ENCODE results near the gene PRR7.

Gene PRR7

DNA sequence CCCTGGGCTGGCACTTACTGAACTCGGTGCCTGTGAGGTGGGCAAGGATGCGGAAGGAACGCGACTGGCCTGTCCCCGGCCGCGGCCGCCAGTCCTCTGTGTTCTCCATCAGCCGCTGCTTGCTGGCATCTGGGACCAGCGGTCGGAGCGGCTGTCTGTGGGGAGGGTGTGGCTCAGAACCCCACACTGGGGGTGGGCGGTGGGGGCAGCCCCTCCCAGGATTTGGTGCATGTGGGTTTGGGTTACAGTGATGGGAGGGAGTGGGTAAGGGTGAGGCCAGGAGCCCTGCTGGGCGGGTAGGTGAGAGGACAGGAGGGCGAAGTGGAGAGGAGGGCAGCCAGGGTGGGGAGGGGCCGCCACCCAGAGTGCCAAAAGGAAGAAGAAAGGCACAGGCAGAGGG is 44.4 kb downstream of the PRR7 start:
- TF ChIP-seq TCF12 (IDR thresholded peaks at IDR 0.05; ENCODE audit: low read depth): no peak
- no peak for TF ChIP-seq TAF1 (IDR thresholded peaks at IDR 0.05; ENCODE audit: low read depth)
- no peak for TF ChIP-seq CEBPB (IDR thresholded peaks at IDR 0.05)
- no peak for TF ChIP-seq FOXM1 (IDR thresholded peaks at IDR 0.05; ENCODE audit: borderline replicate concordance, low read depth)
- no peak for TF ChIP-seq YY1 (IDR thresholded peaks at IDR 0.05; ENCODE audit: low read depth)
- TF ChIP-seq, protein P1, sequence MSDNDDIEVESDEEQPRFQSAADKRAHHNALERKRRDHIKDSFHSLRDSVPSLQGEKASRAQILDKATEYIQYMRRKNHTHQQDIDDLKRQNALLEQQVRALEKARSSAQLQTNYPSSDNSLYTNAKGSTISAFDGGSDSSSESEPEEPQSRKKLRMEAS (IDR thresholded peaks at IDR 0.05): no peak

DNA sequence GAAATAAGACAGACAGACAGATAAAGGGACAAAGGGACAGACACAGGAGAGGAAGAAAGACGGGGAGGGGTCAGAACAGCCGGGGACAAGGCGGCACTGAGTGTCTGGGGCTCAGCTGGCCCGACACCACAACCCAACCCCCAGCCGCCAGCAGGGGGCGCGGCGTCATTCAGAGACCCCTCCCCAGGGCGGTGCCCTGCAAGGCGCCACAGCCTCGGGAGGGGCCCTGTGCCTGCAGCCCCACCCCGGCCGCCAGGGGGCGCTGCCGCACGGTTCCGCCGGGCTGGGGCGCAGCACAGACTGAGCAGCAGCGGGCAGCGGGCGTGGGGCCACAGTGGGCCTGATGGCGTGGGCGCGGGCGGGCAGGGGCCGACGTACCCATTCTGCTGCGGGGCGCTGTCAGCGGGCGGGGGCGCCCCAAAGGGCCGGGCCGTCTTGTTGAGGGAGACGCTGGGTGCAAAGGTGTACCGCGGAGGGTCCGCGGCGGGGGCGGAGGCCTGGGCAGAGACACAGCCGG is 44.9 kb downstream of the PRR7 start:
- TF ChIP-seq, protein P2, sequence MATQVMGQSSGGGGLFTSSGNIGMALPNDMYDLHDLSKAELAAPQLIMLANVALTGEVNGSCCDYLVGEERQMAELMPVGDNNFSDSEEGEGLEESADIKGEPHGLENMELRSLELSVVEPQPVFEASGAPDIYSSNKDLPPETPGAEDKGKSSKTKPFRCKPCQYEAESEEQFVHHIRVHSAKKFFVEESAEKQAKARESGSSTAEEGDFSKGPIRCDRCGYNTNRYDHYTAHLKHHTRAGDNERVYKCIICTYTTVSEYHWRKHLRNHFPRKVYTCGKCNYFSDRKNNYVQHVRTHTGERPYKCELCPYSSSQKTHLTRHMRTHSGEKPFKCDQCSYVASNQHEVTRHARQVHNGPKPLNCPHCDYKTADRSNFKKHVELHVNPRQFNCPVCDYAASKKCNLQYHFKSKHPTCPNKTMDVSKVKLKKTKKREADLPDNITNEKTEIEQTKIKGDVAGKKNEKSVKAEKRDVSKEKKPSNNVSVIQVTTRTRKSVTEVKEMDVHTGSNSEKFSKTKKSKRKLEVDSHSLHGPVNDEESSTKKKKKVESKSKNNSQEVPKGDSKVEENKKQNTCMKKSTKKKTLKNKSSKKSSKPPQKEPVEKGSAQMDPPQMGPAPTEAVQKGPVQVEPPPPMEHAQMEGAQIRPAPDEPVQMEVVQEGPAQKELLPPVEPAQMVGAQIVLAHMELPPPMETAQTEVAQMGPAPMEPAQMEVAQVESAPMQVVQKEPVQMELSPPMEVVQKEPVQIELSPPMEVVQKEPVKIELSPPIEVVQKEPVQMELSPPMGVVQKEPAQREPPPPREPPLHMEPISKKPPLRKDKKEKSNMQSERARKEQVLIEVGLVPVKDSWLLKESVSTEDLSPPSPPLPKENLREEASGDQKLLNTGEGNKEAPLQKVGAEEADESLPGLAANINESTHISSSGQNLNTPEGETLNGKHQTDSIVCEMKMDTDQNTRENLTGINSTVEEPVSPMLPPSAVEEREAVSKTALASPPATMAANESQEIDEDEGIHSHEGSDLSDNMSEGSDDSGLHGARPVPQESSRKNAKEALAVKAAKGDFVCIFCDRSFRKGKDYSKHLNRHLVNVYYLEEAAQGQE (IDR thresholded peaks at IDR 0.05; ENCODE audit: low read depth): no peak
- TF ChIP-seq EP300 (IDR thresholded peaks at IDR 0.05; ENCODE audit: borderline replicate concordance): no peak
- no peak for TF ChIP-seq NFIC (IDR thresholded peaks at IDR 0.05)
- TF ChIP-seq CEBPB (IDR thresholded peaks at IDR 0.05): no peak
- TF ChIP-seq RAD21 (IDR thresholded peaks at IDR 0.05; ENCODE audit: low read depth): peak; percentile 49; the same call in 1 of the 2 replicates
- TF ChIP-seq TAF1 (IDR thresholded peaks at IDR 0.05; ENCODE audit: low read depth): no peak
- peak; percentile 76 for TF ChIP-seq ZBTB7A (IDR thresholded peaks at IDR 0.05; ENCODE audit: low read depth)
- no peak for TF ChIP-seq TCF12 (IDR thresholded peaks at IDR 0.05; ENCODE audit: low read depth)

DNA sequence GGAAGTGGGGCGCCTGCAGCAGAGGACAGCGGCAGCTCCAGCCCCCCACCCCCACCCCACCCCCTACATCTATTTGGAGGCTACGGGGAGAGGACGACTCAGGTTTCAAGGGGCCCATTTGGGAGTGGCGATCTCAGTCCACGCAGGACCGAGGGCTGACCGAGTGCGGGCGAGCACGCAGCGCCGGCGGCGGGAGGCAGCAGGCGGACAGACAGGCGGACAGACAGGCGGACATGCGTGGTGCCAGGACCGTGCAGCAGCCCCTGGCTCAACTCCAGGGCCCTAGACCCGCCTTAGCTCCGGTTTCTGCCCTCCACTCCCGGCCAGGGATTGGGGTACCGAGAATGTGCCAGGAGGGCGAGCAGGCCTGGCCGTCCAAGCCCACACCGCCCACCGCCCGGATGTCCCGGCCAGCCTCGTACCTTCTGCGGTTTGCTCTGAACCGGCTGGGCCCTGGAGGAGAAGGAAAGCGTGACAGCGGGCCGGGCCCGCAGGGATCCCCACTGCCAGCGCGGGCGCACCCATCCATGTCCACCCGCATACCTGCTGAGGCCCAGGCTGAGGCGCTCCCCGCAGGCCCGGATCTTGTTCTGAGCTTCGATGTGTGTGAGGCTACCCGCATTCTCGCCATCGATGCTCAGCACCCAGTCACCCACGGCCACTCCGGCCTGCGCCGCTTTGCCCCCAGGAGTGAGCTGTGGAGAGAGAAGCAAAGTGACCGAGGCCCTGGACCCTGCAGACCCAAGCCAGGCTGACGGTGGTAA is 45.6 kb downstream of the PRR7 start:
- TF ChIP-seq RAD21 (IDR thresholded peaks at IDR 0.05; ENCODE audit: low read depth): no peak
- TF ChIP-seq, protein P2 (IDR thresholded peaks at IDR 0.05; ENCODE audit: low read depth): no peak
- TF ChIP-seq, protein P1 (IDR thresholded peaks at IDR 0.05): no peak
- TF ChIP-seq FOXM1 (IDR thresholded peaks at IDR 0.05; ENCODE audit: borderline replicate concordance, low read depth): no peak
- TF ChIP-seq TEAD4 (IDR thresholded peaks at IDR 0.05): no peak
- no peak for TF ChIP-seq EP300 (IDR thresholded peaks at IDR 0.05; ENCODE audit: borderline replicate concordance)
- TF ChIP-seq TAF1 (IDR thresholded peaks at IDR 0.05; ENCODE audit: low read depth): no peak
- TF ChIP-seq CEBPB (IDR thresholded peaks at IDR 0.05): no peak
- TF ChIP-seq NFIC (IDR thresholded peaks at IDR 0.05): no peak
- no peak for TF ChIP-seq EGR1 (IDR thresholded peaks at IDR 0.05)

DNA sequence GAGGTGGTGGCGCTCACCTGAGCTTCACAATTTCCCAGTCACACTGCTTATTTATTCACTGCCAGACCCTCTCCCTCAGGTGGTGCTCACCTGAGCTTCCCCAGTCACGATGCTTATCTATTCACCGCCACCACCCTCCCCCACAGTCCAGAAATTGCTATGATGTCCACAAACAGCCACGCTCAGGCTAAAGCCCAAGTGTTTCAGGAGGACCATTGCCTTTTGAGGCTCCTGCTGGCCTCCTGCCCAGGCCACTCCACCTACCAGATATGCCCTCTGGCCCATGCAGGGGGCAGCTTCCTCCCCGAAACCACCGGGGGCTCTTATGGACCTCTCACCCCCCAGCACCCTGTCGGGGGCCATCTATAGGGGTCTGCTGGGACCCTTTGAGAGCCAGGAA is 46.2 kb downstream of the PRR7 start:
- TF ChIP-seq ZBTB7A (IDR thresholded peaks at IDR 0.05; ENCODE audit: low read depth) (no peak), TAF1 (IDR thresholded peaks at IDR 0.05; ENCODE audit: low read depth) (no peak), FOXM1 (IDR thresholded peaks at IDR 0.05; ENCODE audit: borderline replicate concordance, low read depth) (no peak), TEAD4 (IDR thresholded peaks at IDR 0.05) (no peak), CREB1 (IDR thresholded peaks at IDR 0.05; ENCODE audit: low read depth) (no peak), TCF12 (IDR thresholded peaks at IDR 0.05; ENCODE audit: low read depth) (no peak), CEBPB (IDR thresholded peaks at IDR 0.05) (no peak), NFIC (IDR thresholded peaks at IDR 0.05) (no peak), EP300 (IDR thresholded peaks at IDR 0.05; ENCODE audit: borderline replicate concordance) (no peak), EGR1 (IDR thresholded peaks at IDR 0.05) (no peak), RAD21 (IDR thresholded peaks at IDR 0.05; ENCODE audit: low read depth) (no peak), YY1 (IDR thresholded peaks at IDR 0.05; ENCODE audit: low read depth) (no peak)
- TF ChIP-seq, protein P2 (IDR thresholded peaks at IDR 0.05; ENCODE audit: low read depth): no peak
- TF ChIP-seq, protein P3, sequence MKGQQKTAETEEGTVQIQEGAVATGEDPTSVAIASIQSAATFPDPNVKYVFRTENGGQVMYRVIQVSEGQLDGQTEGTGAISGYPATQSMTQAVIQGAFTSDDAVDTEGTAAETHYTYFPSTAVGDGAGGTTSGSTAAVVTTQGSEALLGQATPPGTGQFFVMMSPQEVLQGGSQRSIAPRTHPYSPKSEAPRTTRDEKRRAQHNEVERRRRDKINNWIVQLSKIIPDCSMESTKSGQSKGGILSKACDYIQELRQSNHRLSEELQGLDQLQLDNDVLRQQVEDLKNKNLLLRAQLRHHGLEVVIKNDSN (IDR thresholded peaks at IDR 0.05): no peak
- TF ChIP-seq, protein P1 (IDR thresholded peaks at IDR 0.05): no peak

All from Ishikawa (cell line).